DND-41 (cell line): Measurements from ENCODE around the gene XRCC4.
A peak's percentile ranks its signal among the peaks of the same experiment; 100 is the strongest.

Source experiments
- ATAC-seq: fragments of 200-7000 bp; cut with Tn5 transposase; 3 replicates; pipeline ENCODE4 v1.9.1; 2021; ENCODE audit warnings: low read depth; ENCODE audit not compliant: insufficient read depth
- DNase-seq: peaks from one replicate; pipeline ENCODE4 v3.0.0-alpha.2; 2020
- H2AFZ ChIP-seq: 2 replicates; pipeline ENCODE4 v1.6.0; 2012; ENCODE audit warnings: low read depth, low read length
- H3K27ac ChIP-seq: 2 replicates; pipeline ENCODE4 v1.5.1; 2012; ENCODE audit warnings: low read length, inconsistent platforms
- H3K27me3 ChIP-seq: fragments of 200-600 bp; sonication (generic); 2 replicates; pipeline ENCODE4 v1.6.0; 2012; ENCODE audit warnings: low read length, mild to moderate bottlenecking, inconsistent platforms; ENCODE audit not compliant: insufficient read depth, poor library complexity
- H3K36me3 ChIP-seq: 2 replicates; pipeline ENCODE4 v1.5.1; 2012; ENCODE audit warnings: low read length, inconsistent platforms; ENCODE audit not compliant: insufficient read depth
- H3K4me1 ChIP-seq: 2 replicates; pipeline ENCODE4 v1.5.1; 2012; ENCODE audit warnings: mild to moderate bottlenecking, low read length; ENCODE audit not compliant: insufficient read depth
- H3K4me2 ChIP-seq: 2 replicates; pipeline ENCODE4 v1.6.0; 2012; ENCODE audit warnings: mild to moderate bottlenecking, moderate library complexity, low read length, inconsistent platforms; ENCODE audit not compliant: insufficient read depth
- H3K4me3 ChIP-seq, 2 experiments: fragments of 200-600 bp in 1 of 2; shearing (Covaris generic) in 1 of 2; 2 replicates each; pipeline ENCODE4 v1.5.1; 2012 to 2016; ENCODE audit warnings: inconsistent platforms in 2 of 2, low read length in 2 of 2, mild to moderate bottlenecking in 2 of 2, low read depth in 1 of 2, moderate library complexity in 1 of 2
- H3K79me2 ChIP-seq: 2 replicates; pipeline ENCODE4 v1.6.0; 2012; ENCODE audit warnings: low read length, inconsistent platforms; ENCODE audit not compliant: insufficient read depth
- H3K9ac ChIP-seq: 2 replicates; pipeline ENCODE4 v1.6.0; 2012; ENCODE audit warnings: low read depth, mild to moderate bottlenecking, inconsistent platforms, low read length, moderate library complexity
- H3K9me3 ChIP-seq: 2 replicates; pipeline ENCODE4 v1.5.1; 2012; ENCODE audit warnings: low read length, moderate library complexity, mild to moderate bottlenecking, inconsistent platforms; ENCODE audit not compliant: insufficient read depth, severe bottlenecking
- H4K20me1 ChIP-seq: 2 replicates; pipeline ENCODE4 v1.6.0; 2012; ENCODE audit warnings: low read length; ENCODE audit not compliant: insufficient read depth
- EZH2 ChIP-seq: IDR thresholded peaks from 3 replicates; pipeline ENCODE4 v1.6.1; 2012; ENCODE audit warnings: borderline replicate concordance, low read depth, mild to moderate bottlenecking, moderate library complexity, low read length, inconsistent platforms; ENCODE audit not compliant: severe bottlenecking
- TF ChIP-seq, protein P1 (sequence below): IDR thresholded peaks from 2 replicates; pipeline ENCODE4 v1.5.1; 2012; ENCODE audit warnings: borderline replicate concordance, low read length, moderate library complexity, mild to moderate bottlenecking; ENCODE audit not compliant: poor library complexity, severe bottlenecking; ENCODE audit errors: extremely low read depth

The XRCC4 gene

DNA sequence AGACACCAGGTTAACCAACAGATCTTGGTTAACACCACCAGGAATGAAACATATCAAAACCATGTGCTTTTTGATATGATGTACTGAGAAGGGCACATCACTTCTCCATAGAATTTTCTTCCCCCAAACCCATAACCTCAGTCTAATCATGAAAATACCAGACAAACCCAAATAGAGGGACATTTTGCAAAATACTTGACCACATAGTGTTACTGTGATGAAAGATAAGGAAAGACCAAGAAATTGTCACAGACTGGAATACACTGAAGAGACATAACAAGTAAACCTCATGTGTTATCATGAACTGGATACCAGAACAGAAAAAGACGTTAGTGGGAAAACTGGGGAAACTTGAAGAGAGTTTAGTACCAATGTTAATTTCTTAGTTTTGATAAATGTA is 319.3 kb downstream of the XRCC4 start:
- no peak overlapping the region for H3K27ac ChIP-seq
- H3K79me2 ChIP-seq, result no peaks in the 10 kb centered on the region
- TF ChIP-seq EZH2, result no peak
- TF ChIP-seq, protein P1, sequence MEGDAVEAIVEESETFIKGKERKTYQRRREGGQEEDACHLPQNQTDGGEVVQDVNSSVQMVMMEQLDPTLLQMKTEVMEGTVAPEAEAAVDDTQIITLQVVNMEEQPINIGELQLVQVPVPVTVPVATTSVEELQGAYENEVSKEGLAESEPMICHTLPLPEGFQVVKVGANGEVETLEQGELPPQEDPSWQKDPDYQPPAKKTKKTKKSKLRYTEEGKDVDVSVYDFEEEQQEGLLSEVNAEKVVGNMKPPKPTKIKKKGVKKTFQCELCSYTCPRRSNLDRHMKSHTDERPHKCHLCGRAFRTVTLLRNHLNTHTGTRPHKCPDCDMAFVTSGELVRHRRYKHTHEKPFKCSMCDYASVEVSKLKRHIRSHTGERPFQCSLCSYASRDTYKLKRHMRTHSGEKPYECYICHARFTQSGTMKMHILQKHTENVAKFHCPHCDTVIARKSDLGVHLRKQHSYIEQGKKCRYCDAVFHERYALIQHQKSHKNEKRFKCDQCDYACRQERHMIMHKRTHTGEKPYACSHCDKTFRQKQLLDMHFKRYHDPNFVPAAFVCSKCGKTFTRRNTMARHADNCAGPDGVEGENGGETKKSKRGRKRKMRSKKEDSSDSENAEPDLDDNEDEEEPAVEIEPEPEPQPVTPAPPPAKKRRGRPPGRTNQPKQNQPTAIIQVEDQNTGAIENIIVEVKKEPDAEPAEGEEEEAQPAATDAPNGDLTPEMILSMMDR, result no peak
- H3K4me2 ChIP-seq, result no peak overlapping the region
- H2AFZ ChIP-seq, result no peak overlapping the region
- H4K20me1 ChIP-seq, result no peaks in the 10 kb centered on the region
- DNase-seq (no peak), ATAC-seq (no peak)
- H3K9me3 ChIP-seq, result no peaks in the 10 kb centered on the region
- H3K36me3 ChIP-seq, result no peaks in the 10 kb centered on the region
- H3K4me3 ChIP-seq, result no peak overlapping the region
- H3K27me3 ChIP-seq, result no peaks in the 10 kb centered on the region
- no peak overlapping the region for H3K9ac ChIP-seq
- peaks cover 7% of the 10 kb centered on the region for H3K4me1 ChIP-seq

DNA sequence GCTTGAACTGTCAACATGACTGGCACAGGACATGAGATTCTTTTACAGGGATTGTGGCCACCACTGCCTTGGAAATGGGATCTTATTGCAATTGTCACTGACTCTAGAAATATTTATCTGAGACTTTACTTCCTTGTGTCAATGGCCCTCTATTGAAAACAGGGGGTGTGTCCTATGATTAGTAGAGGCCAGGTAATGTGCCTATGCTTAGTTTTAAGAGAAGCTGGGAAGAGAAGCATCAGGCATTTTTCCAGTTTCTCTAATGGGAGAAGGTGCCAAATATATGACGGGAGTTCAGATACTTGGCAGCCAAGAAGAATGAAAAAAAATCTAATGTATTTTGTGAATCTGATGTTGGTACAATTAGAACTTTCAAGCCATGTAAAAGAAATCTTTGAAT is 320.3 kb downstream of the XRCC4 start:
- no peak overlapping the region for H3K4me3 ChIP-seq
- H3K79me2 ChIP-seq, result no peaks in the 10 kb centered on the region
- H3K36me3 ChIP-seq, result no peaks in the 10 kb centered on the region
- no peak overlapping the region for H2AFZ ChIP-seq
- no peaks in the 10 kb centered on the region for H3K9me3 ChIP-seq
- DNase-seq (no peak), ATAC-seq (no peak)
- no peak overlapping the region for H3K9ac ChIP-seq
- peaks cover 8% of the 10 kb centered on the region for H3K4me1 ChIP-seq
- TF ChIP-seq, protein P1, result no peak
- no peak for TF ChIP-seq EZH2
- H4K20me1 ChIP-seq, result no peaks in the 10 kb centered on the region
- no peaks in the 10 kb centered on the region for H3K27me3 ChIP-seq
- H3K27ac ChIP-seq, result no peak overlapping the region
- H3K4me2 ChIP-seq, result no peak overlapping the region

DNA sequence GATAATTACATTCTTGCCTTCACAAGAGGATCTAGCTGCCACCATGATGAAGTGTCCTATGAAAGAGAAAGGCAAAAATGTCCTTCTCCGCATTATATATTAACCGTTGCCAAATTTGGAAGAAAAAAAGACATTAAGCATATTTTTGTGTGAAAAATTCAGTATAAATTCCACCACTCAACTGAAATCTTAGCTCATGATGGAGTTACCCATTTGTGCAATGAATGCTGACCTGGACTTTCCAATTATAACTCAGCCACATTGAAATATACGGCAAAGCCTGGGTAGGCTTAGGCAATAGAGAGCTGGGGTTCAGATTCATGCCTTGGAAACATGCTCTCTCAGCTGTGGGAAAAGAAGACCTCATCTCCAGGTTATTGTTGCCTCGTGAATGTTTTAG is 322.9 kb downstream of the XRCC4 start:
- no peaks in the 10 kb centered on the region for H4K20me1 ChIP-seq
- H3K79me2 ChIP-seq, result no peaks in the 10 kb centered on the region
- no peaks in the 10 kb centered on the region for H3K27me3 ChIP-seq
- H3K4me2 ChIP-seq, result no peak overlapping the region
- ATAC-seq (no peak), DNase-seq (no peak)
- H3K36me3 ChIP-seq, result no peaks in the 10 kb centered on the region
- no peaks in the 10 kb centered on the region for H3K9me3 ChIP-seq
- H3K27ac ChIP-seq, result no peak overlapping the region
- no peak for TF ChIP-seq EZH2
- TF ChIP-seq, protein P1, result no peak
- H3K4me3 ChIP-seq, result no peak overlapping the region
- H3K4me1 ChIP-seq, result peaks cover 8% of the 10 kb centered on the region
- H2AFZ ChIP-seq, result no peak overlapping the region
- H3K9ac ChIP-seq, result no peak overlapping the region

DNA sequence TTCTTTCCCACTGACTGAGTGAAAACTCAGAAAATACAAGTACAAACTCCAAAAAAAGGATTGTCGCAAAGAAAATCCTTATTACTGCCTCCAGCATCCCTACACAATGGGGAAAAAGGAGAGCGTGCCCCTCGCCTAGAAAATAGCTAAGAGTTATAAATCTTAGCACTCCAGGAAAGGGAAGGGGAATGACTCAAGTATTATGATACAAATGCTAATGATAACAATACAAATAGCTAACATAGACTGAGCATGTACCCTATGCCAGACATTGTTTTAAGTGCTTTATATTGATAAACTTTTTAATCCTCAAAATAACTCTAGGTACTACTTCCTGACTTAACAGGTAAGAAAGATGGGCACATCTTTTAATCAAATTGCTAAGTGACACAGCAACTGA is 323.4 kb downstream of the XRCC4 start:
- no peaks in the 10 kb centered on the region for H3K9me3 ChIP-seq
- H3K79me2 ChIP-seq, result no peaks in the 10 kb centered on the region
- peaks cover 8% of the 10 kb centered on the region for H3K4me1 ChIP-seq
- H2AFZ ChIP-seq, result peak overlapping the region; percentile 7; the same call in 1 of the 2 replicates
- H3K9ac ChIP-seq, result no peak overlapping the region
- no peak for DNase-seq
- H3K4me3 ChIP-seq, result no peak overlapping the region
- H4K20me1 ChIP-seq, result no peaks in the 10 kb centered on the region
- ATAC-seq, result no peak
- H3K27me3 ChIP-seq, result no peaks in the 10 kb centered on the region
- H3K27ac ChIP-seq, result no peak overlapping the region
- no peak for TF ChIP-seq EZH2
- TF ChIP-seq, protein P1, result no peak
- no peaks in the 10 kb centered on the region for H3K36me3 ChIP-seq
- no peak overlapping the region for H3K4me2 ChIP-seq
